Activated CD4-positive, alpha-beta T cell treated with anti-CD3 and anti-CD28 coated beads for 24 hours (primary cell): ENCODE data around the gene ACKR4.
"Not testable (repeated sequence)": the region's sequence is repeated elsewhere in the genome, so short reads cannot be mapped to it uniquely, and the experiment has no call there.

Source experiments
- DNase-seq, 2 donors: peaks; one replicate each; pipeline ENCODE4 v3.0.0-alpha.2; 2020; ENCODE audit warnings: low read depth in 2 of 2

The ACKR4 gene

DNA sequence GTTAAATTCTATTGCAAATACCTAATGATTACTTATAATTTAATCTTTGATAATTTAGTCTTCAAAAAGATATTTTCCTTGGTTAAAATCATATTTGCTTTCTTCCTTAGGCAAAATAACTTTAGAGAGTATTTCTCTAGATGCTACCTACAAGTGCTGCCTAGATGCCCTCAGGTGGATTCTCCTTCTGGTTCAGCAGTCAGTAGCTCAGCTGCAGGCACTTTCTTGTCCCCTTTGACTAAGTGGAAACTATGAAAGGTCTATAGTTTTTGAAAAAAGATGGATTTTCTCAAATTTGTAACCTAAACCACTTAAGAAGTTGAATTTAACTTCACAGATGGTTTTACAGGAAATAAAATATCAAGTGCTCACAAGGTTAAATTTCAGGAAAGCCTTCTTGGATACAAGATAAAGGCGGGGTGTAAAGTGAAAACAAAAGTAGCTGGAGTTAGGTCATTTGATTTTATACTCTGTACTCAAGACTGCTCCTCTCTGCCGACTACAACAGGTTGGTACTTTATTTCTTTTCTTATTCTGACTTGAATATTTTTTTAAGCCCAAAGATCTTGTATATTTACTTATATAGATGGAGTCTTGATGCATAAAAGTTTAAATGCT is at the start of gene ACKR4:
ACKR4 (plus strand) TSS at position 455 of the 618 bp plus-strand sequence. CDS start 3,128 bp downstream, outside the sequence.
- no peak for DNase-seq

DNA sequence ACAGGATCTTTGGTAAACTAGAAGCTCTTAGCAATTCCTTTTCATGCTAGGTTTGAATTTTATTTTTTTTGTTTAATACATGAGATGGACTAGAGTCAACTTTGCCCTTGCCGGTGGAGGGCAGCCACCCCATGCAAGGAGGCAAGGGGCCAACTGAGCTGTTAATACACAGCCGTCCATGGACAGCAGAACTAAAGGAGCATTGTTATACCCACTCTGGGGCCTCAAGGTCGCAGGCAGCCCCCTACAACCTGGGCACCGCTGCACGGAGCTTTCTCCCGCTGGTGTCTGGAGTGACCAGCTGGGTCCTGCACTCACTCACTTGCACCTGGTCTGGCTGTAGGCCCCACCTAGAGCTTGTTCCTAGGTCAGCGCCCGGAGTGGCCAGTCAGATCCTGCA is 47.9 kb upstream of the ACKR4 start:
- DNase-seq: no peak

DNA sequence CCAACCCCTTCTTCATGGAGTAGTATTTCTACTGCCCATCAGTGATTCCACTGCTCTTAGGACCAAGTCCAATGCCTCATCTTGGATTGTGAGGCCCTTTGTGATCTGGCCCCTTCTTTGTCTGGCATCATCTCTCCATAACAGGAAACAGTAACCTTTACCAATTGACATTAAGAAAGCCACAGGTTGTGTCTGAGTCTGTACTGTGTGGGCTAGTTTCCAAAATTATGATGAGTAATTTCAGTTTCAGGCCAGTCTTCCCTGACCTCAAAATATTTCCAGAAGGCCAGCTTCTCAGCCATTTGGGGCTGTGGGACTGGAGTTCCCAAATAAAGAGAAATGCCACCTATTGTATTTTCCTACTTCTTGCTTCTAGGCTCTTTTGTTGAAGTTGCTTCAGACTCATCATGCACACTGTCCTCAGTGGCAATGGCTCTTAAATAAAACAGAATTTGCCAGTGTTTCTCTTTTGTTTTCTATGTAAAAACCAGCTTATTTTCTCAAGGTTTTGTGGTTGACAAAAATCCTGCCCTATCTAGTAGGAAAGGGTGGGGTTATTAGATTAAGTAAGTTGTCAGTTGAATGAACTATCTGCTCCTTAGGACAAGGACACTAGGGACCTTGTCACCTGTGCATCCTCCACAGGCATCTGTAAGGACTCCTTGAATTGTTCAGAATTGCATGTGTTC is 47.0 kb upstream of the ACKR4 start:
- no peak for DNase-seq

DNA sequence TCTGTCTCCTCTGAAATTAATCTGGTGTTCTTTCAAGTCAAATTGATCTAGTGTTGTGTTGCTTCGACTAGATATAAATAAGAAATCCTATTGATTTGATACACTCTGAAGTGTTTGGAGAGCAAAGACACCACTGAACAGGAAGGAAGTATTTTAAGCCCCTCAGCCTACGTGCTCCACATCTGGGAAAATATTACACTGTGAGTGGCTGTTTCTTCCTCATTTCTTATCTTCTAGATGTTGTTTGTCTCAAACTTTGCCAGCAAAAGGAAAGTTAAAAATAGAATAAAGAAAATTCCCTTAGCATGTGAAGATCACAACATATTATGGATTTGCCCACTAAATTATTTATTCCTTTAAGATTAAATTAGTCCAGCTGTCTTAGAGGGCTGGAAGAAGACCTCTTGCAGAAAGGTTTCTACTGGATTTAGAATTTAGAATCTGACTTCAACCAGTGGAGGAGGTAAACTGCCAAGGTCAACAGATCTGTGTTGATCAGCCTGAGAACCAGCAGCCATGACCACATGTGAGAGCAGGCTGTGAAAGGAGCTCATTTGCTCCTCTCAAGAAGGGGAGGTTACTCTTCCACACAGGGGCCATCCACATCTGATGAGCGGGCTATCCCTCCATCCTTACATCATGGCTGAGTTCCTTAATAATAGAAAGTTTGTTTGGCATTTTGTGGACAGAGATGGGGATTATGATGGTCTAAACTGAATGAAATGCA is 46.3 kb upstream of the ACKR4 start:
- no peak for DNase-seq

DNA sequence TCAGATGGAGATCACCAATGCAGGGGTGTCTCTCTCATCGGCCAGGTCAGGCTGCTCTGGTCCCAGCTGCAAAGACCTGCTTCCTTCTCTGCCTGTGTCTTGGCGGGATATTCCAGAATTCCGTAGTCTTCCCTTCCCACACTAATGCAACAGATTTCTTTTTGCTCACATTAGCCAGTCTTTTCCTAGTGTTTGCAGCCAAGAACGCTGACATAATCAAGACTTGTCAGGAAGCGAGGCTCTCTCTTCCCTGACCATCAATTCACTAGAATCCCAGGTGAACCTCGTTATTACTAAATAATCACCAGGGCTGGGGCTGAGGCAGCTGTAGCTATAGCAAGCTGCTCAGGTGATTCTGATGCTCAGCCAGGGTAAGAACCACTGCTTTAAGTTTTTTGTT is 43.2 kb upstream of the ACKR4 start:
- DNase-seq: no peak

DNA sequence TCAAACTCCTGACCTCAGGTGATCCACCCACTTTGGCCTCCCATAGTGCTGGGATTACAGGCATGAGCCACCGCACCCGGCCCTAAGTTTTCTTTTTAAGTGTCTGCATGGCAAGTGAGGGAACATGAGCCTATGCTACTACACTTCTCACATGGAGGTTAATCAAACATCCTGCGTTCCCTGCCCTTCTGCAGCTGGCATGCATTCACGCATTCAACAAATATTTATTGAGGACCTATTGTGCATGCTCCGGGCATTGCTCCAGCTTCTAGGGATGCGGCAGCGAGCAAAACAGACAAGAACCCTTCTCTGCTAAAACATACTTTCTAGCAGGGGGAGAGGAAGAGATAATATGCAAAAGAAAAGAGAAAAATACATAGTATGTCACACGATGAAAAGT is 42.6 kb upstream of the ACKR4 start:
- DNase-seq: no peak

DNA sequence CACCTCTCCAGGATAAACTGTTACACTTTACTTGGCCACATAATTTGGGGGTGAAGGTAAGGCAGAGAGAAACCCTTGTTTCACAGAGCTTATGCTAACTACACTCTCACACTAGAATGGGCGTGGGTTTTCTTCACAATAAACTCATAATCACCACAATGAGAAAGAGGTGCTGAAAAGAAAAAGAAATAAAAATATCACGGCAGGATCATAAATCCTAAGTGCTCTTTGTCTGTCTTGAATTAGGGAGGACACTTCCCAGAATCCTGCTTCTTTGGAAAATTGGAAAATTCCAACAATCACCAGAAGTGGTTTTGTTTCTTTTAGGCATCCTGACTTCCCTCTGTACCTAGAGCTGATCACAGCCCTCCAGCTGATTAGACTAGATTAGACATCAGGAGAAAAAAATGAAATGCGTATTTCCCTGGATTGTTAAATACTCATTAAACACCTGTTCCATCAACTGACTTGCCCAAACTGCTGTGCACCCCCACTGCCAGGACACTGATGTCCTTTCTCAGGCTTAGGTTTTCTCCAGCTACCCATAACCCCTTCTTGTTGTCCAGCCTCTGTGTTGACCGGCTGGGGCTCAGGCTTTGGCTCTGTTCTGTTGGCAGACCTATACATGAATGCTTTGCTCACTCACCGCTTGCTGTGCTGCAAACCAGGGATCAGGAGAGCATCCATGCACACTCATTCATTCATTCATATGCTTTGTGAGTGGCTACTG is 41.6 kb upstream of the ACKR4 start:
- no peak for DNase-seq

DNA sequence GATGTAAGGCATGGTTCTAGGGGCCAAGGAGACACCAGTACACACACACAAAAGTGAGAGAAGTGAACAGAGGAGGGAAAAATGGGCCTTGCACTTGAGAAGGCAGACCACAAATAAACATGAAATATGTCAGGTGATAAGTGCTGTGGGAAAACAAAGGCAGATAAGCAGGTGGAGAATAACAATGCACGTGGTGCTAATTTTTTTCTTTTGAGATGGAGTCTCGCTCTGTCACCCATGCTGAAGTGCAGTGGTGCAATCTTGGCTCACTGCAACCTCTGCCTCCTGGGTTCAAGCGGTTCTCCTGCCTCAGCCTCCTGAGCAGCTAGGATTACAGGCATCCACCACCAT is 41.1 kb upstream of the ACKR4 start:
- not testable (repeated sequence) for DNase-seq

DNA sequence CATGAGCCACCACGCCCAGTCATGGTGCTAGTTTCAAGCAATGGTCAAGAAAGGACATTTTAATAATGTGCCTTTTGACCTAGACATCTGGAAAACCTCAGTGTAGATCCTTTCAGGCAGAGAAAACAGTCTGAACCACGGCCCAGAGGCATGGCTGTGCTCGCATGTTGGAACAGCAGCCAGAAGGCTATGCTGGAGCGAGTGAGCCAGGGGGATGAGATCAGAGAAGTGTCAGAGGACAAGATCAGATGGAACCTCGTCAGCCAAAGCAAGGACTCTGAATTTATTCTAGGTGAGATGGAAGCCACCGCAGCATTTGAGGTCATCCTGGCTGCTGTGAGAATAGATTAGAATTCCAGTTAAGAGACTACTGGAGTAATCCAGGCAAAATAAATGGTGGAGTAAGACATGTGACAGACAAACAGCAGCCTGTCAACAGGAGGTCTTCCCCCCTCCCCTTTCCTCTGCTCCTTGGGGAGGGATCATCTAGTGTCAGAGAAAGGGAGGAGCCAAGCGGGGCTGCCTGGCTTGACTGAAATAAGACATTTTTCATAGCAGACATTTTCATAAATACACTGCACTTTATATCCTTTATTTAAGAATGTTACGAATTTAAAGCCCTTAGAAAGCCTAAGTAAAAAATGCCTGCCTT is 40.4 kb upstream of the ACKR4 start:
- DNase-seq: no peak

DNA sequence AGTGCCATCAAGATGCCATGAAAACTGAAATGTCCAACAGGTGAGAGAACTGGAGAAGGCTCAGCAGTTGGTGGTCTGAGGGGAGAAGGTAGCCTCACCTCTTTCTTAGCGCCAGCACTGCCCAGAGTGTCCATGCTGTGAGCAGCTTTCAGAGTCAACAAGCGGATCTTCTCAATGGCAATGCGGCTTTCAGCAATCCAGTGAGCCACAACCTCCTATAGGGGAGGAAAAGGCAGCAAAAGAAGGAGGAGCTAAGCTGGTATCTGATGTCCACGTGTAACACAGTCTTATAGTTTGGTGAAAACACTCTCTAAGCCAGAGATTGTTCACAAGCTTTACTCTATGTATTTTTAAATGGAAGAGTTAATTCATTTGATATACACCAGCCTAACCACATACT is 36.1 kb upstream of the ACKR4 start:
- no peak for DNase-seq

DNA sequence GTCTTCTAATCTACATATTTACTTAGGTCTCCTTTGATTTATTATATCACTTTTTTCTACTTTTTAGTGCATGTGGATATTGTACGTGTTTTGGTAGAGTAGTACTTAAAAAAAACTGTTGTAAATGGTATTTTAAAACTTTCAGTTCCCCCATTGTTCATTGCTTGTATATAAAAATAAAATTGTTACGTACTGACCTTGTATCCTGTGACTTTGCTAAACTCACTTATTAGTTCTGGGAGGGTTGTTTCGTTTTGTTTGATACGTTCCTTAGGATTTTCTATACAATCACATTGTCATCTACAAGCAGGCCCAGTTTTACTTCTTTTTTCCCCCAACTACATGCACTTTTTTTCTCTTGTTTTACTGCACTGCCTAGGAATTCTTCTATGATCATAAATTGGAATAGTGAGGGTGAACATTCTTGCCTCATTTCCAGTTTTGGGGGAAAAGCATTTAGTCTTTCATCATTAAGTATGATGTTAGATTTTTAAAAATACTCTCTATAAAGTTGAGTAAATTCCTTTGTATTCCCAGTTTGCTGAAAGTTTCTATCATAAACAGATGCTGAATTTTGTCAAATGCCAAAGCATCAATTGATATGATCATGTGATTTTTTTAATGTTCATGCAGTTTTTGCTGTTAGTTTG is 33.5 kb upstream of the ACKR4 start:
- DNase-seq: no peak

DNA sequence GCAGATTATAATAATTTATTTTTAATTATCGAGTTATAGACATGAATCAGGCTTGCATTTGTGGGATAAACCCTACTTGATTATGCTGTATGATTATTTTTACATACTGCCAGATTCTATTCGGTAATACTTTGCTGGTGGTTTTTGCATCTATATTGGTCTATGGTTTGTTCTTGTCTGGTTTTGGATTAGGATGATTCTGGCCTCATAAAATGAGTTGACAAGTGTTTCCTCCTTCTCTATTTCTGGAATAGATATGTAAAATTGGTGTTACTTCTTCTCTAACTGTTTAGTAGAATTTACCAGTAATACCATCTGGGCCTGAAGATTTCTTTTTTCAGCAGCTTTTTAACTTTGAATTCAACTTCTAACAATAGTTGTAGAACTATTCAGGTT is 33.0 kb upstream of the ACKR4 start:
- DNase-seq: no peak

DNA sequence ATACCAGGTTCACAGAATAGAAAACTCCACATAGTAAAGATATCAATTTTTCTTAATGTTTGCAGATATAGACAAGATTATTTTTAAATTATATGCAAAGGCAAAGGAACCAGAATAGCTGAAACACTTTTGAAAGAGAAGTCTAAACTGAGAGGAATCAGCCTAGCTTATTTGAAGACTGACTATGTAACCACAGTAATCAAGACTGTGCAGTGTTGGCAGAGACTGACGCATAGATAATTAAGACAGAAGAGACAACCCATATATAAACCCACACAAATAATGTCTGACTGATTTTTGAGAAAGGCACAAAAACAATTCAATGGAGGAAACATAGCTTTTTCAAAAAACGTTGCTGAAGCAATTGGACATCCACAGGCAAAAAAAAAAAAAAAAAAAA is 28.6 kb upstream of the ACKR4 start:
- DNase-seq: no peak

DNA sequence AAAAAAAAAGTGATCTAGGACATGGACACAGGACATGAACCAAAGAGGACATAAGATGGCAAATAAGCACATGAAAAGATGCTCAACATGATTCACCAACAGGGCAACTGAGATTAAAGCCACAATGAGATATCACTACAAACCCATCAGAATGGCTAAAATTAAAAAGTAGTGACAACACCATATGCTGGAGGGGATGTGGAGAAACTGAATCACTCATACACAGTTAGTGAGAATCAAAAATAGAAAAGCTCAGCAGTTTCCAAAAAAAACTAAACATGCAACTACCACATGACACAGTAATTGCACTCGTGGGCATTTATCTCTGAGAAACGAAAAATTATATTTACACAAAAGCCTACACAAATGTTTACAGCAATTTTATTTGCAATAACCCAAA is 27.9 kb upstream of the ACKR4 start:
- no peak for DNase-seq

DNA sequence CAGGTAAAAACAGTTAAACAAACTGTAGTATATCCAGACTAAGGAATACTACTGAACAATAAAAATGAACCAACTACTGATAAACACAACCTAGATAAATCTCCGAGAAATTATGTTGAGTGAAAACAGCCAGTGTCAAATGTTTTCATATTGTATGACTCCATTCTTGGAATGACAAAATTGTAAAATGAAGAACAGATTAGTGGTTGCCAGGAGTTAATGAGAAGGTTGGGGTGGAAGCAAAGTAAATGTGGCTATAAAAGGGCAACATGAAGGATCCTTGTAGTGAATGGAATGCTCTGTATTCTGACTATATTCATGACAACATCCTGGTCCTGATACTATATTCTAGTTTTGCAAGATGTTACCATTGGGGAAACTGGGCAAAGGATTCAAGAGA is 27.5 kb upstream of the ACKR4 start:
- DNase-seq: no peak

DNA sequence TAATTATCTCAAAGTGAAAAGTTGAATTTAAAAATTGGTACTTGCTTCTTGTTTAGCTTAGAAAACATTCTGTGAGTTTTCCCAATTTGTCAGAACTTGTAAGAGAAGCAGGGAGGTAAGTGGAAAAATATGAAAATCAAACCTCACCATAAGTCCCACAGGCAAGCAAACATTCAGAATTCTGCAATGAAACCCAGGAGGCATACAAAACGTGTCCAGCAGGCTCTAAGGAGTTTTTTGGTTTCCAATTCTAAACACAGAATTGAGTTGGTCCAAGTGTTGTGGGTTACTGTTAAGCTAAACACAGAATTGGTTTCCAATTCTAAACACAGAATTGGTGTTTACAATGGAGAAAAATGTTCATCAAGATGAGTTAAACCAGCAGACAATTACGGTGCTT is 27.1 kb upstream of the ACKR4 start:
- DNase-seq: no peak

DNA sequence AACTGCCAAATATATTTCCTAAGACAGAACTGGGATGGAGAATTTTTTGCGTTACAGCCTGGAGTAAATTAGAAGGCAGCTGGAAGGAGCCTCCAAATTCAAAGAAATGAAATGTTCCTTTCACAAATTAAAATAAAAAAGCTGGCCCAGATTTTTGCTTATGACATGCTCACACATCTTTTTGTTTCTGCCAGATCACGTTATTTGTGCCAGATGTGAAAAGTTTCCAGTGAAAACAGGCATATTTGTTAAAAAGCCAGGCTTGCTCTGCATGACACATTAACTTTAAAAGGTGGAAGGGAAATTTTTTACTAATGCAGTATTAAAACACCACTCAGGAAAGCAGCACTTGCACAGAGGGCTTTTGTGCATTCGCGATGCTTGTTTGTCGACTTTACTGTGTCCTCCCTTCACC is 23.3 kb upstream of the ACKR4 start:
- DNase-seq: no peak

DNA sequence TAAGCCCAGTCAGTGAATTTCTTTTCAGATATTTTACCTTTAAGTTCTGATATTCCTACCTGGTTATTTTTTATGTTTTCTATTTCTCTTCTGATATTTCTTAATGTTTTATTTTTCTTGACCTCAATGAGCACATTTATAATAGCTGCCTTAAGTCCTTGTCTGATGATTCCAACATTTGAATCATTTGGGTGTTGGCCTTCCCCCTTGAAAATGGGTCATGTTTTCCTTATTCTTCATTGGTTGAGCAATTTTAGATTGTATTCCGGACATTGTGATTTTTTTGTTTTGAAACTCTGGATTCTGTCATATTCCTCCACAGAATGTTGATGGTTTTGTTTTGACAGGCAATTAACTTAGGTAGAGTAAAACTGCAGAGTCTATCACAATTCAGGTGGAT is 9.7 kb upstream of the ACKR4 start:
- DNase-seq: no peak

DNA sequence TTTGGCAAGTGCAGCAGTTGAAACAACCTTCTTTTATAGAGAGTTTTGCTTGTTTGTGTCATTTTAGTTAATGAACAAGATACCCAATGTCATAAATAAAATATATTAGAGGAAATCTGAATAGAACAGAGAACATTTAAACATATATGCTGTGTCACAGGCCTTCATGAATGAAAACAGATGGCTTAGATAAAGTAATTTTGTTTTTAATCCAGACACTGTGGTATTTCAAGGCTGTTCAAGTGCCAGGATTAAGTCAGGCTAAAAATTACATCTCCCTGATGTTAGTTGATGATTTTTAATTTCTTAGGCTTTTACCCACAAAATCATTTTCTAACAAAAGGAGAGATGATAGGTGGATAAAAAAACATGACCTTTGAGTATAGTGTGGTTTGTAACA is 4.9 kb upstream of the ACKR4 start:
- no peak for DNase-seq

DNA sequence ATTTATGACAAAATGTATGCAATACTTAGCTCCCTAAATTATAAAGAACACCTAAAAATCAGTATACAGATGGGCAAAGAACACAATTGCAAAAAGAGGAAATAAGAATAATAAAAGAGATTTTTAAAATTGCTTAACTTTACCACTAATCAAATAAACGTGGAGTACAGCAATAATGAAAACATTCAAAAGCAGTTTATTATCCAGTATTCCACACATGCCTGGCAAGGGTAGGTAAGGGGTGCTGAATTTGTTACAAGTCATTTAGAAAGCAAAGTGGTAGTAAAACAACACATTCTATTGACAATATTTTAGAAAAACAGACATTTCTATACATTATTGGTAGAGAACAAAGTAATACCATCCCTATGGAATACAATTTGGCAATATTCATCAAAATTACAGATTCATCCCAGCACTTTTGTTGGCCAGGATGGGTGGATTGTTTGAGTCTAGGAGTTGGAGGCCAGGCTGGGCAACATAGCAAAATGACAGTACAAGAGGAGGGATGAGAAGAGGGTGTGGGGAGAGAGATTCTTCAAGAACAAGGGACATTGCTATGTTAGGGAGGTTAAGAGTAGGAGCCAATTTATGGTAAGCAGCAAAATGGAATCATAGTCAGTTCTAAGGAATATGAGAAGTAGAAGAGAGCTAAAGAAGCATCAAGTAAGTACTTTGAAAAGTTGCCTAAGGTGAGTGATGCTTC is 3.7 kb upstream of the ACKR4 start:
- no peak for DNase-seq

DNA sequence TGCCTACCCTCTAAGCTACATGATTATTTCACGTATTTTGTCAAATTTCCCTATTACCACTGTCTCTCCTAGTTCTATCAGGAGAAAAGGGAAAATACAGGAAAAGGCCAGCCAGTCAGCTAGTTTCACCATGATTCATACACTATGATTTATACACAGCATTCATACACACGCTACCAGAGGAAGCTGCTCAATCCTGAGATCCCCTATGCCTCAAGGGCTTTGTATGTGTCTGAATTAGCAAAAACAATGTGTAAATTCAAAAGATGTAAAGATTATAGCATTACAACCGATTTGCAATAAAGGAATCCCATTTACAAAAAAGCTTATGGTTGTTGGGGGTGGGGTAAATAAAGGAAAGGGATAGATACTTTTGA is 3.1 kb upstream of the ACKR4 start:
- DNase-seq: no peak
